HepG2 (cell line): ENCODE data around the gene SKP1. TPM values are rescaled to one million over a fixed set of nuclear protein-coding genes. Genes with fewer than 3 reads are reported as not detected.

ENCODE experiments used
- ATF4 ChIP-seq, 2 experiments: fragments of 450-650 bp in 1 of 2; sonication (generic) in 1 of 2; formaldehyde crosslinking; IDR thresholded peaks; 2 replicates each; pipeline versions ENCODE4 v1.5.0 to v1.8.0; 2020 to 2022; ENCODE audit warnings: mild to moderate bottlenecking in 1 of 2, missing genetic modification reagents in 1 of 2
- CBX1 ChIP-seq: IDR thresholded peaks from one replicate; pipeline ENCODE4 v1.6.1; 2016; ENCODE audit warnings: antibody characterized with exemption, low read depth
- GLI4 ChIP-seq: sonication (generic); formaldehyde crosslinking; IDR thresholded peaks from 2 replicates; pipeline ENCODE4 v1.5.1; 2020; ENCODE audit warnings: missing genetic modification reagents, mild to moderate bottlenecking, moderate library complexity, borderline replicate concordance
- IKZF1 ChIP-seq: fragments of 450-650 bp; IDR thresholded peaks from 2 replicates; pipeline ENCODE4 v1.7.1; 2016
- MAFG ChIP-seq: sonication (generic); formaldehyde crosslinking; IDR thresholded peaks from 2 replicates; pipeline ENCODE4 v1.5.1; 2020; ENCODE audit warnings: mild to moderate bottlenecking, missing genetic modification reagents
- MTF1 ChIP-seq: sonication (generic); formaldehyde crosslinking; IDR thresholded peaks from 2 replicates; pipeline ENCODE4 v1.5.0; 2020; ENCODE audit warnings: missing genetic modification reagents
- MXD4 ChIP-seq: IDR thresholded peaks from 2 replicates; pipeline ENCODE4 v1.6.1; 2016; ENCODE audit warnings: mild to moderate bottlenecking, missing biosample characterization, missing genetic modification reagents
- NR2F1 ChIP-seq, 2 experiments: fragments of 450-650 bp in 1 of 2; formaldehyde crosslinking in 1 of 2; IDR thresholded peaks; 2 replicates each; pipeline versions ENCODE4 v1.5.0 to v1.6.1; 2016 to 2020; ENCODE audit warnings: mild to moderate bottlenecking in 1 of 2, missing compliant biosample characterization in 1 of 2, missing genetic modification reagents in 1 of 2, moderate library complexity in 1 of 2
- PCBP1 ChIP-seq: fragments of 200-400 bp; formaldehyde crosslinking; IDR thresholded peaks from 2 replicates; pipeline ENCODE4 v1.6.1; 2017; ENCODE audit warnings: mild to moderate bottlenecking, low read depth, low read length, borderline replicate concordance
- SIX1 ChIP-seq: sonication (generic); formaldehyde crosslinking; IDR thresholded peaks from 2 replicates; pipeline ENCODE4 v1.4.0; 2020; ENCODE audit warnings: missing genetic modification reagents, borderline replicate concordance
- ZFP91 ChIP-seq: sonication (generic); formaldehyde crosslinking; IDR thresholded peaks from 2 replicates; pipeline ENCODE4 v1.9.0; 2022; ENCODE audit warnings: missing genetic modification reagents, mild to moderate bottlenecking, borderline replicate concordance
- ZNF224 ChIP-seq: sonication (generic); formaldehyde crosslinking; IDR thresholded peaks from 2 replicates; pipeline ENCODE4 v1.5.0; 2020; ENCODE audit warnings: mild to moderate bottlenecking, missing genetic modification reagents
- ZNF260 ChIP-seq: sonication (generic); formaldehyde crosslinking; IDR thresholded peaks from 2 replicates; pipeline ENCODE4 v1.4.0; 2020; ENCODE audit warnings: missing genetic modification reagents, low read depth, mild to moderate bottlenecking, borderline replicate concordance
- ZNF788 ChIP-seq: sonication (generic); formaldehyde crosslinking; IDR thresholded peaks from 2 replicates; pipeline ENCODE4 v1.5.0; 2020; ENCODE audit warnings: mild to moderate bottlenecking, missing genetic modification reagents, borderline replicate concordance
- ZNF841 ChIP-seq: sonication (generic); formaldehyde crosslinking; IDR thresholded peaks from 2 replicates; pipeline ENCODE4 v1.8.1; 2023; ENCODE audit warnings: missing genetic modification reagents, borderline replicate concordance
- polyA plus RNA-seq, 8 experiments: library from polyadenylated mRNA; depleted of rRNA in 3 of 8; stranded (reverse) in 7 of 8; unstranded in 1 of 8; fragments of >200 nt; fragmentation: Illumina TruSeq in 4 of 8; extraction: Trizol in 4 of 8; gene quantifications; 2 replicates each; pipeline versions ENCODE4 v1.2.1 to v1.2.3, GENCODE V29; 2011 to 2016; ENCODE audit warnings: low read depth in 4 of 8, missing spikeins in 1 of 8, mixed read lengths in 1 of 8; ENCODE audit not compliant: insufficient read depth in 1 of 8
- total RNA-seq, 5 experiments: library from RNA; depleted of rRNA; stranded (reverse); fragments of >200 nt; fragmentation: Illumina TruSeq; extraction: Trizol; gene quantifications; 2 replicates each; pipeline ENCODE4 v1.2.3, GENCODE V29; 2016; ENCODE audit warnings: low read depth in 1 of 5
- TF ChIP-seq, protein P1 (sequence below): sonication (generic); formaldehyde crosslinking; IDR thresholded peaks from 2 replicates; pipeline ENCODE4 v1.5.0; 2020; ENCODE audit warnings: mild to moderate bottlenecking, missing genetic modification reagents

SKP1 gene
- total and polyA plus RNA-seq, 2 of the 13 experiments (the other 11 are each of a cell fraction or from before 2014, with no cell fraction given): 134 to 340 TPM

DNA sequence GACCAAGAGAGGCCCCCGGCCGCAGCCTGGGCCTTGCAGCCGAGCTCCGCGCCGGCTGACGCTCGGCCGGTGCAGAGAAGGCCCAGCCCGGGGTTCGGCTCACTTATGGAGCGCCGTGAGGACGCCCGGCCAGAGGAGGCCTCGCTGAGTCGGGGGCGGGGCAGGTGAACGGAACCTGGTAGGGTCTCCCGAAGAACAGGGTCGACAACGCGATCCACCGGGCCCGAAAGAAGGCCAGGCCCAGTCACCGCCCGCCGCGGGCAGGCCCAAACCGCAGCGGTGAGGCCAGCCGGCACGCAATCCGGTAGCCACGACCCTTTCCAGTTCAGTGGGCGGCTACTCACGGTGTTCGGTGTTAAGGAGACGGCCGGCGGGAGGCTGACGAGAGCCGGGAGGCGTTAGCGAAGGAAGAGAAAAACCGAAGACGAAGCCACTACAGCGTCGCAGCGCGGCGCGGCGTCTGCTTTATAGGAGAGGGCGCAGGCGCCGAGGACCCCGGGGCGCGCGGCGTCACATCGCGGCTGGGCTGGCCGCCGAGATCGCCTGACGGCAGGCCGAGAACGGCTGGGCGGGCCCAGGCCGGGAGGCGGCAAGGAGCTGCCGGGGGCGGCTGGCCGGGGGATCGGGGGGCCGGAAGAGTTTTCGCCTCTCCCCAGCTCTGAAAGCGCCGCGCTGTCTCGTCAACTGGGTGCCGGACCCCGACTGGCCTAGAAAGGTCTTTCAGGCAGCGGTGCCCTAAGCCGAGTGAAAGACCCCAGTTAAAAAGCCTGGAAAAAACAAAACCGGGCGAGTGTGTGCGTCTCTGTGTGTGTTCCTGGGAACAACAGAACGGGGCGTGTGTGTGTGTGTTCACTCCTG, at the start of gene SKP1 (continued):
- TF ChIP-seq ZFP91 (CRISPR knock-in tag): peak; percentile 84
- no peak; a peak in 1 of 4 replicates for TF ChIP-seq NR2F1 (CRISPR knock-in tag; IDR thresholded peaks at IDR 0.05)
- TF ChIP-seq MXD4 (CRISPR knock-in tag): no peak; the same call in 1 of the 2 replicates
- no peak for TF ChIP-seq ZNF224 (CRISPR knock-in tag)
- peak; percentile 91 for TF ChIP-seq CBX1
- TF ChIP-seq IKZF1: no peak
- TF ChIP-seq ZNF260 (CRISPR knock-in tag): no peak
- TF ChIP-seq, protein P1, sequence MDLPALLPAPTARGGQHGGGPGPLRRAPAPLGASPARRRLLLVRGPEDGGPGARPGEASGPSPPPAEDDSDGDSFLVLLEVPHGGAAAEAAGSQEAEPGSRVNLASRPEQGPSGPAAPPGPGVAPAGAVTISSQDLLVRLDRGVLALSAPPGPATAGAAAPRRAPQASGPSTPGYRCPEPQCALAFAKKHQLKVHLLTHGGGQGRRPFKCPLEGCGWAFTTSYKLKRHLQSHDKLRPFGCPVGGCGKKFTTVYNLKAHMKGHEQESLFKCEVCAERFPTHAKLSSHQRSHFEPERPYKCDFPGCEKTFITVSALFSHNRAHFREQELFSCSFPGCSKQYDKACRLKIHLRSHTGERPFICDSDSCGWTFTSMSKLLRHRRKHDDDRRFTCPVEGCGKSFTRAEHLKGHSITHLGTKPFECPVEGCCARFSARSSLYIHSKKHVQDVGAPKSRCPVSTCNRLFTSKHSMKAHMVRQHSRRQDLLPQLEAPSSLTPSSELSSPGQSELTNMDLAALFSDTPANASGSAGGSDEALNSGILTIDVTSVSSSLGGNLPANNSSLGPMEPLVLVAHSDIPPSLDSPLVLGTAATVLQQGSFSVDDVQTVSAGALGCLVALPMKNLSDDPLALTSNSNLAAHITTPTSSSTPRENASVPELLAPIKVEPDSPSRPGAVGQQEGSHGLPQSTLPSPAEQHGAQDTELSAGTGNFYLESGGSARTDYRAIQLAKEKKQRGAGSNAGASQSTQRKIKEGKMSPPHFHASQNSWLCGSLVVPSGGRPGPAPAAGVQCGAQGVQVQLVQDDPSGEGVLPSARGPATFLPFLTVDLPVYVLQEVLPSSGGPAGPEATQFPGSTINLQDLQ: peak; percentile 63; the same call in 1 of the 2 replicates
- TF ChIP-seq ZNF788 (CRISPR knock-in tag): peak; percentile 62; the same call in 1 of the 2 replicates
- no peak for TF ChIP-seq PCBP1
- TF ChIP-seq ATF4 (CRISPR knock-in tag; IDR thresholded peaks at IDR 0.05): no peak; a peak in 1 of 4 replicates
- TF ChIP-seq SIX1 (CRISPR knock-in tag): no peak
- TF ChIP-seq MAFG: no peak
- no peak; the same call in 1 of the 2 replicates for TF ChIP-seq GLI4 (CRISPR knock-in tag)
- 0 out of 2 replicates have a peak, but pooled peaks have one; percentile 78 for TF ChIP-seq ZNF841 (CRISPR knock-in tag)
- no peak for TF ChIP-seq MTF1 (CRISPR knock-in tag)
